Calu3 (cell line): ENCODE data around the gene EDEM2. TPM values are rescaled to one million over a fixed set of nuclear protein-coding genes. Genes with fewer than 3 reads are reported as not detected.
"Not testable (repeated sequence)": the region's sequence is repeated elsewhere in the genome, so short reads cannot be mapped to it uniquely, and the experiment has no call there.

Experiments
- BruUV-seq: library from RNA; stranded (reverse); fragments of 400-500 nt; replicated peaks from 2 replicates; lab custom pipeline; 2021; lab: Mats Ljungman, UMichigan
- CTCF ChIA-PET: fragments of 300-600 bp; sonication (Branson Sonifier 250); formaldehyde crosslinking; loops from one replicate; lab custom pipeline; 2022; ENCODE audit warnings: antibody characterized with exemption; lab: Charles Lee
- DNase-seq: peaks from one replicate; pipeline ENCODE4 v3.0.0; 2022
- H3K27ac Mint-ChIP-seq: one replicate; pipeline ENCODE4 v1.8.0; 2022; ENCODE audit warnings: mixed read lengths; ENCODE audit not compliant: unreplicated experiment
- H3K27me3 Mint-ChIP-seq: one replicate; pipeline ENCODE4 v1.8.0; 2022; ENCODE audit warnings: mixed read lengths; ENCODE audit not compliant: unreplicated experiment
- H3K36me3 Mint-ChIP-seq: one replicate; pipeline ENCODE4 v1.8.0; 2022; ENCODE audit warnings: mild to moderate bottlenecking, moderate library complexity, mixed read lengths; ENCODE audit not compliant: insufficient read depth, unreplicated experiment
- H3K4me1 Mint-ChIP-seq: one replicate; pipeline ENCODE4 v1.8.0; 2022; ENCODE audit warnings: mild to moderate bottlenecking, low read depth, mixed read lengths; ENCODE audit not compliant: unreplicated experiment
- H3K4me3 Mint-ChIP-seq: one replicate; pipeline ENCODE4 v1.8.0; 2022; ENCODE audit warnings: mild to moderate bottlenecking, low read depth, moderate library complexity, mixed read lengths; ENCODE audit not compliant: unreplicated experiment
- H3K9me3 Mint-ChIP-seq: one replicate; pipeline ENCODE4 v1.8.0; 2022; ENCODE audit warnings: low read depth, mixed read lengths; ENCODE audit not compliant: unreplicated experiment
- intact Hi-C: fragments of 100-400 bp; cut with micrococcal nuclease; formaldehyde crosslinking; loops from one replicate; pipeline ENCODE4 v1.10.0; 2022; ENCODE audit not compliant: unreplicated experiment
- total RNA-seq: library from RNA; stranded (reverse); gene quantifications from 2 replicates; pipeline ENCODE4 v1.2.3, GENCODE V29; 2022
- TF ChIP-seq, protein P1 (sequence below): fragments of 200-600 bp; IDR thresholded peaks from one replicate; pipeline ENCODE4 v1.8.0; 2022; ENCODE audit warnings: antibody characterized with exemption; ENCODE audit not compliant: unreplicated experiment

The EDEM2 gene
- total RNA-seq, 1 experiment from 2014 or later = 49.4 TPM

DNA sequence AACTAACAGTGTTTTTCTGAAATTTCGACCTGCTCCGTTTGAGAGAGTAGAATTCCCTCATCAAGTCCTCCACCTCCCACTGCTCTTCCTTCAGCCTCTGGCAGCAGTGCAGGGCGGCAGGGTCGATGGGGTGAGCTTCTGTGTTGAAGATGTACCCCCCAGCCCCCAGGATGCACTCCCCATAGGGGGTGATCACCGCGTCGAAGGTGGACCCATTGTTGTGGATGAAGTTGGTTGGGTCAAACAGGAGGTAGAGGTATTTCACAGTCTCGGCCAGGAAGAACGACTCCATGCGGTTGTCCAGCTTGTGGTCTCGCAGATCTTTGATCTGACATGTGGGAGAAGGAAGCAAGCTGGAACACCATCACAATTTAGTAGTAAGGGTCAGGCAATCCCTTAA lies 31.5 kb downstream of the EDEM2 start:
- CTCF ChIA-PET = no interaction called here
- no TSS peak for BruUV-seq
- H3K4me1 Mint-ChIP-seq = peaks cover 11% of the 10 kb centered on the region
- H3K36me3 Mint-ChIP-seq = peaks cover 37% of the 10 kb centered on the region
- no peak overlapping the region for H3K27ac Mint-ChIP-seq
- H3K9me3 Mint-ChIP-seq = no peaks in the 10 kb centered on the region
- intact Hi-C loops = no loop called here
- DNase-seq = no peak
- TF ChIP-seq, protein P1, sequence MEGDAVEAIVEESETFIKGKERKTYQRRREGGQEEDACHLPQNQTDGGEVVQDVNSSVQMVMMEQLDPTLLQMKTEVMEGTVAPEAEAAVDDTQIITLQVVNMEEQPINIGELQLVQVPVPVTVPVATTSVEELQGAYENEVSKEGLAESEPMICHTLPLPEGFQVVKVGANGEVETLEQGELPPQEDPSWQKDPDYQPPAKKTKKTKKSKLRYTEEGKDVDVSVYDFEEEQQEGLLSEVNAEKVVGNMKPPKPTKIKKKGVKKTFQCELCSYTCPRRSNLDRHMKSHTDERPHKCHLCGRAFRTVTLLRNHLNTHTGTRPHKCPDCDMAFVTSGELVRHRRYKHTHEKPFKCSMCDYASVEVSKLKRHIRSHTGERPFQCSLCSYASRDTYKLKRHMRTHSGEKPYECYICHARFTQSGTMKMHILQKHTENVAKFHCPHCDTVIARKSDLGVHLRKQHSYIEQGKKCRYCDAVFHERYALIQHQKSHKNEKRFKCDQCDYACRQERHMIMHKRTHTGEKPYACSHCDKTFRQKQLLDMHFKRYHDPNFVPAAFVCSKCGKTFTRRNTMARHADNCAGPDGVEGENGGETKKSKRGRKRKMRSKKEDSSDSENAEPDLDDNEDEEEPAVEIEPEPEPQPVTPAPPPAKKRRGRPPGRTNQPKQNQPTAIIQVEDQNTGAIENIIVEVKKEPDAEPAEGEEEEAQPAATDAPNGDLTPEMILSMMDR = no peak
- H3K4me3 Mint-ChIP-seq = no peak overlapping the region
- H3K27me3 Mint-ChIP-seq = no peaks in the 10 kb centered on the region

GRCh38 chr20:35112276-35112675 lies 34.9 kb downstream of the EDEM2 start:
- H3K27me3 Mint-ChIP-seq, DNase-seq, H3K4me3 Mint-ChIP-seq, H3K9me3 Mint-ChIP-seq, BruUV-seq, intact Hi-C loops, H3K4me1 Mint-ChIP-seq, H3K27ac Mint-ChIP-seq: not testable (repeated sequence)
- CTCF ChIA-PET = interaction anchor here (1.4 kb wide), 1 partner anchor 16 kb away, joined by 6 read pairs; no protein-coding TSS in a partner anchor
- H3K36me3 Mint-ChIP-seq = peaks cover 21% of the 10 kb centered on the region

DNA sequence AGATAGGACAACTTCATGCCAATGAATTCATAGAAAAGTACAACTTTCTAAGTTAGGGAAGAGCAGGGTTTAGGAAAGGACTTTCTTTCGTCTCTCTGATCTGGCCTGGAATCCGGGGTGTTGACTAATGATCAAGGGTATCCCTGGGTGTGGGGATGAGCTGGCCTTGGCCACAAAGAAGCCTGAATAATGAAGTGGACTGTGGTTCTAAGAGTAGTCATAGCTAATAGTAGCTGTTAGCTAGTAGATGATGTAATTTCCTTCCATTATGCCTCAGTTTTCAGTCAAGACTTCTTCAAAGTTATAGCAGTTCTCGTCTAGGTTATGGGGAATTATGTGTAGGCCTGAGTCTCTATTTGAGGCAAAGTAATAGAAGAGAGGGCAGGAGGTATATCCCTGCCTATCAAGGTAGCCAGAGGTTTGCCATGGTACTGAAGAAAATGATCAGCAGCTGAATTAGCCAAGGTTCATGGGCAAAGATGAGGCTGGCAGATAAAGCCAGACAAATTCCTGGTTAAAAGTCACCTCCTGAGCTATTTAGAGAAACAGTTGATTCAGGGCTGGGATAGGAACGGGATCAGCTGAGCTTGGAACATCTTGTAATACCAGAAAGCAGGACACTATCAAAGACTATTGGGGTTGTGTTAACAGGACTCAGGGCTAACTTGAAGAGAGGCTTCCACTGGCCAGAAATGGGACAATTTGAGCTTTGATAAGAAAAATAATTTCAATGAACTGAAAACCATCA lies 35.8 kb downstream of the EDEM2 start:
- DNase-seq = no peak
- Mint-ChIP-seq H3K4me1 (no peaks in the 10 kb centered on the region), H3K4me3 (no peak overlapping the region), H3K36me3 (peaks cover 16% of the 10 kb centered on the region), H3K9me3 (no peaks in the 10 kb centered on the region), H3K27me3 (no peaks in the 10 kb centered on the region), H3K27ac (no peak overlapping the region)
- no TSS peak for BruUV-seq
- intact Hi-C loops = no loop called here
- TF ChIP-seq, protein P1 = no peak
- CTCF ChIA-PET = interaction anchor here (0.7 to 1.4 kb wide), 2 partner anchors 15 to 114 kb away, joined by 3 to 6 read pairs; no protein-coding TSS in a partner anchor

DNA sequence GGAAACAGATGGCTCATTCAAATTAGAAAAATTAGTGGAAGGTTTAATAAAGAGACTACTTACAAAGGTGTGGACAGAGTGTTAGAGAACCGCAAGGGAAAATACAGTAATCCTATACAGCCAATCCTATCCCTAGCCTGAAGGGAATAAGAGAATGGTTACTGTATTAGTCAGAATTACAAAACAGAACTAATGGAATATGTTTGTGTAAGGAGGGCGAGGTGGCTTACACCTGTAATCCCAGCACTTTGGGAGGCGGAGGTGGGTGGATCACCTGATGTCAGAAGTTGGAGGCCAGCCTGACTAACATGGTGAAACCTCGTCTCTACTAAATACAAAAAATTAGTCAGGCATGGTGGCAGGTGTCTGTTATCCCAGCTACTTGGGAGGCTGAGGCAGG lies 38.2 kb downstream of the EDEM2 start:
- CTCF ChIA-PET = no interaction called here
- TF ChIP-seq, protein P1 = no peak
- Mint-ChIP-seq H3K27ac (no peak overlapping the region), H3K27me3 (no peaks in the 10 kb centered on the region), H3K9me3 (no peaks in the 10 kb centered on the region), H3K4me3 (no peak overlapping the region), H3K36me3 (no peaks in the 10 kb centered on the region), H3K4me1 (no peaks in the 10 kb centered on the region)
- DNase-seq = no peak
- no TSS peak for BruUV-seq
- intact Hi-C loops = no loop called here

DNA sequence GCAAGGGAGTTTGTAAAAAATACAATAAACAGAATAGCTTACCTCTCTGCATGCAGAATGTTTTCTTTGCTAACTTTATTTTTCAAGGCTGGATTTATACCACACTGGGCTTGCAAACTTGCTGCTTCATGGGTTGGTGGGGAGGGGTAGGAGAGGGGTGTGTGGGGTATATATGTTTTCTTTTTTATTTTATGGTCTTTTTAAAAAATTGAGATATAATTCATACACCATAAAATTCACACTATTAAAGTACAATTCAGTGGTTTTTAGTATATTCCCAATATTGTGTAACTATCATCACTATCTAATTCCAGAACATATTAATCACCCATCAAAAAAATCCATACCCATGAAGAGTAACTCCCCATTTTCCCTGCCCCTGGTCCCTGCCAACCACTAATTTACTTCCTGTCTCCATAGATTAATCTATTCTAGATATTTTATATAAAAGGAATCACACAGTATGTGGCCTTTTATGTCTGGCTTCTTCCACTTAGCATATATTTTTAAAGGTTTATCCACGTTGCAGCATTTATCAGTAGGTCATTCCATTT lies 40.2 kb downstream of the EDEM2 start:
- no peaks in the 10 kb centered on the region for H3K4me1 Mint-ChIP-seq
- no peaks in the 10 kb centered on the region for H3K9me3 Mint-ChIP-seq
- no peak overlapping the region for H3K4me3 Mint-ChIP-seq
- TF ChIP-seq, protein P1 = no peak
- no peak for DNase-seq
- no peak overlapping the region for H3K27ac Mint-ChIP-seq
- H3K27me3 Mint-ChIP-seq = no peaks in the 10 kb centered on the region
- no peaks in the 10 kb centered on the region for H3K36me3 Mint-ChIP-seq
- intact Hi-C loops = no loop called here
- CTCF ChIA-PET = no interaction called here
- BruUV-seq = no TSS peak
